Endothelial cell of umbilical vein (primary cell): ENCODE data around the gene PKN3. TPM values are rescaled to one million over a fixed set of nuclear protein-coding genes. Genes with fewer than 3 reads are reported as not detected.
"Not testable (repeated sequence)": the region's sequence is repeated elsewhere in the genome, so short reads cannot be mapped to it uniquely, and the experiment has no call there.

Experiments used
- BruUV-seq: library from RNA; stranded (reverse); fragments of 400-500 nt; replicated peaks from 2 replicates; lab custom pipeline; 2021; lab: Mats Ljungman, UMichigan
- CTCF ChIA-PET: fragments of 300-600, 350-600 bp; sonication (Branson Sonifier 250); formaldehyde crosslinking; loops from one replicate; lab custom pipeline; 2021; ENCODE audit warnings: antibody characterized with exemption, inconsistent platforms; lab: Charles Lee
- POLR2A ChIA-PET: fragments of 300-600, 350-600 bp; sonication (Branson Sonifier 250); formaldehyde crosslinking; loops from one replicate; lab custom pipeline; 2021; ENCODE audit warnings: antibody characterized with exemption, inconsistent platforms; lab: Charles Lee
- DNase-seq: peaks from one replicate; pipeline ENCODE4 v3.0.0-alpha.2; 2011; ENCODE audit warnings: low read depth, low spot score
- FAIRE-seq: peaks from 2 replicates; lab custom pipeline; 2011; peaks lifted over from hg19 to GRCh38; lab: Jason Lieb, UNC
- H2AFZ ChIP-seq: 2 replicates; pipeline ENCODE4 v1.6.0; 2012; ENCODE audit warnings: low read depth, low read length, control low read depth, inconsistent platforms
- H3K27ac ChIP-seq: 2 replicates; pipeline ENCODE4 v1.5.1; 2011; ENCODE audit warnings: low read depth, mild to moderate bottlenecking, control low read depth, low read length, moderate library complexity; ENCODE audit not compliant: insufficient read depth
- H3K27me3 ChIP-seq, 2 experiments: 2 replicates each; pipeline versions ENCODE4 v1.6.0 to v1.6.1; 2011; ENCODE audit warnings: low read length in 2 of 2, mixed read lengths in 1 of 2; ENCODE audit not compliant: control insufficient read depth in 2 of 2, insufficient read depth in 2 of 2
- H3K36me3 ChIP-seq, 2 experiments: 2 replicates in 1 of 2; 3 replicates in 1 of 2; pipeline ENCODE4 v1.5.1; 2011; ENCODE audit warnings: low read length in 2 of 2, mild to moderate bottlenecking in 1 of 2, moderate library complexity in 1 of 2; ENCODE audit not compliant: control insufficient read depth in 2 of 2, insufficient read depth in 2 of 2; ENCODE audit errors: extremely low read depth in 1 of 2
- H3K4me1 ChIP-seq: 3 replicates; pipeline ENCODE4 v1.5.1; 2011; ENCODE audit warnings: mild to moderate bottlenecking, low read length; ENCODE audit not compliant: control insufficient read depth, insufficient read depth; ENCODE audit errors: extremely low read depth
- H3K4me2 ChIP-seq: 2 replicates; pipeline ENCODE4 v1.6.1; 2011; ENCODE audit warnings: low read length, control low read depth, mixed read lengths; ENCODE audit not compliant: insufficient read depth
- H3K4me3 ChIP-seq, 3 experiments: fragments of 200-600 bp in 1 of 3; sonication (generic), shearing (Covaris generic) in 1 of 3; replicated peaks in 1 of 3; 2 replicates each; pipeline ENCODE4 v1.5.1; 2011 to 2016; ENCODE audit warnings: control low read depth in 3 of 3, low read length in 3 of 3, mild to moderate bottlenecking in 2 of 3, inconsistent platforms in 1 of 3, low read depth in 1 of 3, moderate library complexity in 1 of 3; ENCODE audit not compliant: insufficient read depth in 1 of 3
- H3K79me2 ChIP-seq: 2 replicates; pipeline ENCODE4 v1.6.0; 2012; ENCODE audit warnings: low read length, inconsistent platforms; ENCODE audit not compliant: control insufficient read depth, insufficient read depth
- H3K9ac ChIP-seq: replicated peaks from 2 replicates; pipeline ENCODE3; 2011; ENCODE audit warnings: low read length, control low read depth; ENCODE audit not compliant: insufficient read depth; ENCODE audit errors: extremely low read depth
- H3K9me1 ChIP-seq: replicated peaks from 3 replicates; pipeline ENCODE4 v1.6.0; 2011; ENCODE audit warnings: mild to moderate bottlenecking, low read length; ENCODE audit not compliant: control insufficient read depth, insufficient read depth; ENCODE audit errors: extremely low read depth
- H3K9me3 ChIP-seq: replicated peaks from 2 replicates; pipeline ENCODE4 v1.5.1; 2012; ENCODE audit warnings: low read length, inconsistent platforms; ENCODE audit not compliant: control insufficient read depth, insufficient read depth
- H4K20me1 ChIP-seq: replicated peaks from 2 replicates; pipeline ENCODE3; 2011; ENCODE audit warnings: mild to moderate bottlenecking, low read length; ENCODE audit not compliant: control insufficient read depth, insufficient read depth; ENCODE audit errors: extremely low read depth
- FOS ChIP-seq: IDR thresholded peaks from 2 replicates; pipeline ENCODE4 v1.6.1; 2011; ENCODE audit warnings: mild to moderate bottlenecking, low read length, moderate library complexity, borderline replicate concordance; ENCODE audit not compliant: insufficient read depth
- JUN ChIP-seq: IDR thresholded peaks from 2 replicates; pipeline ENCODE4 v1.6.1; 2011; ENCODE audit warnings: borderline replicate concordance, low read depth; ENCODE audit not compliant: insufficient read length, insufficient read depth
- MYC ChIP-seq: IDR thresholded peaks from one replicate; pipeline ENCODE4 v1.6.1; 2011; ENCODE audit warnings: mild to moderate bottlenecking, low read depth, low read length
- POLR2A ChIP-seq: IDR thresholded peaks from 2 replicates; pipeline ENCODE4 v1.6.1; 2012; ENCODE audit warnings: low read depth, mild to moderate bottlenecking, control low read depth, low read length
- POLR2AphosphoS5 ChIP-seq: IDR thresholded peaks from 2 replicates; pipeline ENCODE4 v1.6.1; 2012; ENCODE audit warnings: low read depth, mild to moderate bottlenecking, control low read depth, low read length, moderate library complexity; ENCODE audit not compliant: insufficient read depth
- dilution Hi-C: fragments of 300-500 bp; cut with MboI; formaldehyde crosslinking; loops from one replicate; pipeline ENCODE4 v1.15.0; 2019; ENCODE audit warnings: low sequenced_read_pairs; ENCODE audit not compliant: extremely low pct_ligation_motif_present
- intact Hi-C: fragments of 100-400 bp; cut with micrococcal nuclease; formaldehyde crosslinking; loops from one replicate; pipeline ENCODE4 v1.10.0; 2022
- polyA plus RNA-seq, 4 experiments: library from polyadenylated mRNA; depleted of rRNA in 3 of 4; stranded (reverse) in 3 of 4; unstranded in 1 of 4; fragments of >200 nt; gene quantifications; 2 replicates each; pipeline versions ENCODE4 v1.2.1 to v1.2.3, GENCODE V29; 2011 to 2012; ENCODE audit warnings: missing spikeins in 1 of 4
- total RNA-seq: library from RNA; stranded (reverse); gene quantifications from 2 replicates; pipeline ENCODE4 v1.2.3, GENCODE V29; 2021
- TF ChIP-seq, protein P1 (sequence below): IDR thresholded peaks from 2 replicates; pipeline ENCODE4 v1.6.1; 2011; ENCODE audit not compliant: insufficient read depth, insufficient read length

The PKN3 gene
- total and polyA plus RNA-seq, 2 donors (not counting 3 experiments of a cell fraction or from before 2014, with no cell fraction given), result 29.5 to 40.4 TPM

DNA sequence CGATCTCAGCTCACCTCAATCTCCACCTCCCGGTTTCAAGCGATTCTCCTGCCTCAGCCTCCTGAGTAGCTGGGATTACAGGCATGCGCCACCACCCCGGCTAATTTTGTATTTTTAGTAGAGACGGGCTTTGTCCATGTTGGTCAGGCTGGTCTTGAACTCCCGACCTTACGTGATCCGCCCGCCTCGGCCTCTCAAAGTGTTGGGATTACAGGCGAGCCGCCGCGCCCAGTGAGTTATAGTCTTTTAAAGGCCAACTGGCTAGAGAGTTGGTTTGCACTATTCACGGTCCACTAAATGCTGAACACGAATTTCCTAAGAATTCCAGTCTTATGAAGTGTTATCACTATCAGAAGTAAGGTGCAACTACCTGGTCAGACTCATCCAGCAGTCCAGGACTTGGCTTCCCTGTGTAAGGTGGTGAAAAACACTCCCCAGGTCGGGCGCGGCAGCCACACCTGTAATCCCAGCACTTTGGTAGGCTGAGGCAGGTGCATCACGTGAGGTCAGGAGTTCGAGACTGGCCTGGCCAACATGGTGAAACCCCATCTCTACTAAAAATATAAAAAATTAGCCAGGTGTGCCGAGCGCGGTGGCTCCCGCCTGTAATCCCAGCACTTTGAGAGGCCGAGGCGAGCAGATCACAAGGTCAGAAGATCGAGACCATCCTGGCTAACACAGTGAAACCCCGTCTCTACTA is 3.1 kb upstream of the PKN3 start:
- H3K9me1 ChIP-seq, intact Hi-C loops, H3K4me2 ChIP-seq, BruUV-seq, H3K27me3 ChIP-seq, H2AFZ ChIP-seq, DNase-seq, dilution Hi-C loops, H3K4me3 ChIP-seq, POLR2A ChIA-PET, H3K27ac ChIP-seq, FAIRE-seq, H3K9me3 ChIP-seq, H4K20me1 ChIP-seq, H3K9ac ChIP-seq: not testable (repeated sequence)
- peaks cover 14% of the 10 kb centered on the region for H3K79me2 ChIP-seq
- H3K36me3 ChIP-seq, result peaks cover 4 to 15% of the 10 kb centered on the region in 2 experiments
- CTCF ChIA-PET, result interaction anchor here (1.2 to 1.6 kb wide), 3 partner anchors 10 to 64 kb away, joined by 6 read pairs; partner anchors contain the start of gene SET
- H3K4me1 ChIP-seq, result peaks cover 14% of the 10 kb centered on the region

DNA sequence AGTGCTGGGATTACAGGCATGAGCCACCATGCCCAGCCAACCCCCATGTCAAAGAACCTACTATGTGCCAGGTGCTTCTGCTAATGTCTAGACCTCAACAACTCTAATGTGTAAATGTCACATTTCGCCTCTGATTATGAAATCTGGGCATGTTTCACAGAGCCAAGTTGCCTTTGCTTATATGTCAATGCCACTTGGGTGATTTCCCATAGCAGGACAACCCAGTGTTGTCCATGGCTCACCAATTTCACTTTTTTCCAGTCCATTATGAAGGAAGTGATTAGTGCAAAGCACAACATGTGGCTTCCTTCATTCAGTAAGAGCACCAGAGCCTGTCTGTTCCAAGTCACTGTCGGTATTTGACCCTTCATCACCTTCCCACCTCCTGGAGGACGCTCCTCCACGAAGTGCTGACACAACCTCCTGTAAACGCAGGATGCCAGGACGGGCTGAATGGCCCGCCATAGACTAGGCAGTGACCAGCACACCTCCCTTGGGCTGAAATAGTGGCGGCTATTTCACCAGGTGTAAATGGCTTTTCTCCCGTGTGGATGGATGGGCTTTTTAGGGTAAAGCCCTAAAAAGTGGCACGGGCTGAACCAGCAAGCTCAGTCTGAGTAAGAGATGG is 962 bp upstream of the PKN3 start:
- POLR2A ChIA-PET, result no interaction called here

More for the DNA sequence above, 962 bp upstream of the PKN3 start:
- Histone ChIP-seq H4K20me1 (no peaks in the 10 kb centered on the region), H3K79me2 (peaks cover 12% of the 10 kb centered on the region), H2AFZ (no peak overlapping the region), H3K4me1 (peaks cover 14% of the 10 kb centered on the region), H3K9ac (no peak overlapping the region), H3K27ac (no peak overlapping the region), H3K4me3 (no peak overlapping the region), H3K9me1 (no peaks in the 10 kb centered on the region), H3K27me3 (no peaks in the 10 kb centered on the region), H3K36me3 (peaks cover 1 to 7% of the 10 kb centered on the region in 2 experiments), H3K4me2 (no peak overlapping the region), H3K9me3 (no peaks in the 10 kb centered on the region)
- dilution Hi-C loops (no loop called here), intact Hi-C loops (no loop called here)
- DNase-seq (no peak), FAIRE-seq (no peak)
- CTCF ChIA-PET, result interaction anchor here (1.2 to 1.6 kb wide), 4 partner anchors 9 to 87 kb away, joined by 4 to 9 read pairs (median 6); no protein-coding TSS in a partner anchor
- BruUV-seq, result no TSS peak
- TF ChIP-seq POLR2AphosphoS5 (no peak), JUN (no peak), POLR2A (no peak), MYC (no peak), FOS (no peak)
- TF ChIP-seq, protein P1, sequence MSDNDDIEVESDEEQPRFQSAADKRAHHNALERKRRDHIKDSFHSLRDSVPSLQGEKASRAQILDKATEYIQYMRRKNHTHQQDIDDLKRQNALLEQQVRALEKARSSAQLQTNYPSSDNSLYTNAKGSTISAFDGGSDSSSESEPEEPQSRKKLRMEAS, result no peak
